HG02981 (cell line): ENCODE results near the gene CHEK2.
"Not testable (repeated sequence)": the region's sequence is repeated elsewhere in the genome, so short reads cannot be mapped to it uniquely, and the experiment has no call there.

Experiments used
- ATAC-seq: cut with Tn5 transposase; IDR thresholded peaks from one replicate; pipeline ENCODE4 v1.9.1; 2021; ENCODE audit warnings: mild to moderate bottlenecking, moderate library complexity; ENCODE audit not compliant: unreplicated experiment

The CHEK2 gene

GRCh38 chr22:28741785-28742561, at the start of gene CHEK2, which contains the start of gene HSCB:
Gene CHEK2 (minus strand): TSS chr22:28741820. CDS start chr22:28734721, 7,099 bp downstream.
Gene HSCB (plus strand): TSS chr22:28742039. CDS start chr22:28742096, 57 bp downstream.
- ATAC-seq, result peak; percentile 96

- no peak for ATAC-seq
These were observed 49.5 kb upstream of the CHEK2 start for GRCh38 chr22:28791124-28791523.

- no peak for ATAC-seq
These were observed 47.0 kb upstream of the CHEK2 start for GRCh38 chr22:28788601-28789000.

GRCh38 chr22:28783786-28784671, 42.4 kb upstream of the CHEK2 start:
- ATAC-seq, result no peak

- no peak for ATAC-seq
These were observed 38.7 kb upstream of the CHEK2 start for GRCh38 chr22:28780296-28780695.

DNA sequence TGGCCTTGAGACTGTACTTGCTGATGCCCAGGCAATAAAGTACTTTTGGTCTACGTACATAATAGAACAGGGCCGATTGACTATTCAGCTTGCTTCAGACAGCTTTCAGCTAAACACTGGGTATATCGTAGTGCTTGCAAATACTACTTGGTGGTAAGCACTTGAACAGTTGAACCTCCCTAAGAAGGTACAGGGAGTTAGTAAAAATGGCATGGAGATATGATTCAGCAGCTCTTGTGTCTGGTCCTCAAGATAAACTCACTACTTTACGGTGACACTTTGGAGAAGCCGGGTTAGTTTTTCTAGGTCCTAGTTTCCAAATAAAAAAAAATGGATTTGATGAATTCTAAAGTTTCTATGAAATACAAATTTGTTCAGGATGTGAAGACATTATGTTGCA, 38.2 kb upstream of the CHEK2 start:
- no peak for ATAC-seq

DNA sequence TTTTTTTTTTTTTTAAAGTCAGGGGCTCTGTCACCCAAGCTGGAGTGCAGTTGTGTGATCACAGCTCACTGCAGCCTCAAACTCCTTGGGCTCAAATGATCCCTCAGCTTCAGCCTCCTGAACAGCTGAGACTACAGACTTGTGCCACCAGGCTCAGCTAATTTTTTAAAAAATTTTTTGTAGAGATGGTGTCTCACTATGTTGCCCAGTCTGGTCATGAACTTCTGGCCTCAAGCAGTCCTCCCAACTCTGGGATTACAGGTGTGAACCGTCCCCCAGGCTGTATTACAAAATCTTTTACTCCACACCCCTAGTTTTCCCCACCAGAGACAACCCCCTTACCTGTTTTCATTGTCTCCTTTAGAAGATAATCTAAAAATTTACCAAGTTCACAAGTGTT, 32.8 kb upstream of the CHEK2 start:
- ATAC-seq, result no peak

GRCh38 chr22:28773461-28773867, 31.8 kb upstream of the CHEK2 start:
- ATAC-seq, result peak; percentile 6

GRCh38 chr22:28772633-28773460, 31.2 kb upstream of the CHEK2 start, which contains the start of gene CCDC117:
Gene CCDC117 (plus strand): TSS chr22:28772695. CDS start chr22:28772850, 155 bp downstream.
- ATAC-seq, result peak; percentile 86

DNA sequence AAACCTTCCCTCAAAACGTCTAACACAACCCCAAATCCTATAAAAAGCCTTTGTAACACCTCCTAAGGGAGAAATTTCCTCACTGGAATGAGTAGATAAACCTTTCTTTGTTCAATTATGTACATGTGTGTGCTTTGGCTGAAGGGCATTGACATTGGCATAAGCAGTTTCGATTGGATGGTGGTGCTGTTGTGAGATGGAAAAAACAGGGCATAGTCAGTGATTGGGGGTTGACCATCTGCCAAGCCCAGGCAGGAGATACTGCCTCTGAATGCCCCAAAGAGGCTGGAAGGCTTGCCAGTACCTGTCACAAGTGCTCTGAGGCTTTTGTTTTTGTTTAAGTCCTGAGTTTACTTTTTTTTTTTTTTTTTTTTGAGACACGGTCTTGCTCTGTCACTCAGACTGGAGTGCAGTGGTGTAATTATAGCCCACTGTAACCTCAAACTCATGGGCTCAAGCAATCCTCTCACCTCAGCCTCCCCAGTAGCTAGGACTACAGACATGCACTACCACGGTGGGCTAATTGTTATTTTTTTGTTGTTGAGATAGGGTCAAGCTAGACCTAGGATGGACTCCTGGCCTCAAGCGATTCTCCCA, 29.7 kb upstream of the CHEK2 start:
- ATAC-seq, result no peak

DNA sequence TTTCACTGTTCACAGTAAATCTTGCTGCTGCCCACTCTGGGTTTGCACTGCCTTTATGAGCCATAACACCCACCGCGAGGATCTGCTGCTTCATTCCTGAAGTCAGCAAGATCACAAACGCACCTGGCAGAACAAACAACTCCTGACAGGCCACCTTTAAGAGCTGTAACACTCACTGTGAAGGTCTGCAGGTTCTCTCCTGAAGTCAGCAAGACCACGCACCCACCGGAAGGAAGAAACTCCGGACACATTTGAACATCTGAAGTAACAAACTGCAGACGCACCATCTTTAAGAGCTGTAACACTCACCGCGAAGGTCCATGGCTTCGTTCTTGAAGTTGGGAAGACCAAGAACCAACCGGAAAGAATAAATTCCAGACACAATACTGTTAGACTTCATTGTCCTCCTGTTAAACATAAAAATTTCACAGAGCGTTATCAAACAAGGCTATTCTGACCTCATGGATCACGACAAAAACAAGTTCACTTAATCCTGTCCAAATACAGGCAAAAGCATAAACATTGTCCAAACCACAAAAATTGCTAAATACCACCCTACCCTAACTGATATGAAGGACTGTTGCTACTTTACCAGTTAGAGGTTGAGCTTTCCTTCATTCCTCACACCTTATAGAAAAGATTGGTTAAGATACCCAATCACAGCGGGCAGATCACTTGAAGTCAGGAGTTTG, 27.9 kb upstream of the CHEK2 start:
- no peak for ATAC-seq

DNA sequence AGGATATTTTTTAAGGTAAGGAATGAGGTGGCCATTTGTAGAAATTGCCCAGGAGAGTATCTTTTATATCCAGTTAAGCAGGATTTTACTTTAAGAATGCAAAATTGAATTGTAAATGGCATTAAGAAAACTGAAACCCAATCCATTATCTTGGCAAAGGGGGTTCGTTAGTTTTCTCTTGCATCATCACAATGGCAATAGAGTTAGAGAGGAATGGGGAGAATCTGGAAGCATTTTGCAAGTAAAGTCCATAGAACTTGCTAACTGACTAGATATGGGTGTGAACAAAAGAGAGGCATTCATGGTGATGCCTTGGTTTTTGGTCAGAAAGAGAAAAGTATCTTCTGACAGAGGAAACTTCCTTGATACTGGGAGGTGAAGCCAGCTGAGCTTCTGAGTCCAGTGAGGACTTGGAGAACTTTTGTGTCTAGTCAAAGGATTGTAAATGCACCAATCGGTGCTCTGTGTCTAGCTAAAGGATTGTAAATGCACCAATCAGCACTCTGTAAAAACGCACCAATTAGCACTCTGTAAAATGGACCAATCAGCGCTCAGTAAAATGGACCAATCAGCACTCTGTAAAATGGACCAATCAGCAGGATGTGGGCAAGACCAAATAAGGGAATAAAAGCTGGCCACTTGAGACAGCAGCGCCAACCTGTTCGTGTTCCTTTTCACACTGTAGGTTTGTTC, 27.2 kb upstream of the CHEK2 start:
- ATAC-seq, result no peak

GRCh38 chr22:28766628-28767027, 25.0 kb upstream of the CHEK2 start:
- no peak for ATAC-seq

DNA sequence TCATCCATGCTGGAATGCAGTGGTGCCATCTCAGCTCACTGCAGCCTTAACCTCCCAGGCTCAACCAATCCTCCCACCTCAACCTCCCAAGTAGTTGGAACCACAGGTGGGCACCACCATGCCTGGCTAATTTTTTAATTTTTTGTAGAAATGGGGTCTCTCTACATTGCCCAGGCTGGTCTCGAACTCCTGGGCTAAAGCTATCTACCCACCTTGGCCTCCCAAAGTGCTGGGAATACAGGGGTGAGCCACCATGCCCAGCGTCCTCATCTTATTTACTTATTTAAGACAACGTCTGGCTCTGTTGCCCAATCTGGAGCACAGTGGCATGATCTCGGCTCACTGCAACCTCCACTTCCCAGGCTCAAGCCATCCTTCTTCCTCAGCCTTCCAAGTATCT, 20.4 kb upstream of the CHEK2 start:
- ATAC-seq, result not testable (repeated sequence)

GRCh38 chr22:28761449-28761755, 19.8 kb upstream of the CHEK2 start:
- ATAC-seq, result no peak

DNA sequence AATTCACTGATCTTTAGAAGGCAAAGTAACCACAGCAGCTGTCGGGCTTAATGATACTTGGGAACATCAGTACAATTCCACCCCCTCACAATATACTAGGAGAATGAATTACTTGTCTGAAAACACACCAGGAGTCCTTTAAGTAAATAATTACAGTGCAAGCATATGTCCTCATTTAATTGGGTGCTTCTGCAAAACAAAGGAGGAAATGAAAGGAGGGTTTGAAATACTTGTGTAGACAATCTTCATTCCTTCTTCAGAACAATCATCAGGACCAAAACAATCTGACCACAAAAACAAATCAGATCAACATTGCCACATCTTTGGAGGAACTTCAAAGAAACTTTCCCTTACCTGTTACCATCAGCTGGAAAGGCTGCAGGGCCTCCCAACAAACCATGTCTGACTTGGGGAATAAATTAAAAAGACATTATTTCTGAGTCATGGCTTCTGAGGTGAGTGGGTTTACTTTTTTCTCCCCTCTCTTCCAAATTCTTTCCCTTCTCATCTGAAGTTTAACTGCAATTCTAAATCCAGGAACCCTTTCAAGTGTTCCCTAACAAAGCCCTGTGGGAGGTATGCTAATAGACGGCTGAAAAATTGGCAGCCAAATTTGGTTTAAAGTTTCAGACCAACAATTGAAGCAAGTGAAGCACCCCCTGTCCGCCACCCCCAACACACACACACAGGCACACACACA, 18.4 kb upstream of the CHEK2 start:
- no peak for ATAC-seq

GRCh38 chr22:28754512-28754911, 12.9 kb upstream of the CHEK2 start:
- not testable (repeated sequence) for ATAC-seq

GRCh38 chr22:28750471-28750881, 8.9 kb upstream of the CHEK2 start:
- ATAC-seq, result no peak

GRCh38 chr22:28743852-28744251, 2.2 kb upstream of the CHEK2 start:
- ATAC-seq, result no peak
